22Rv1 (cell line): ENCODE results near the gene LETMD1.
A peak's percentile ranks its signal among the peaks of the same experiment; 100 is the strongest.

Experiments used
- H3K27ac ChIP-seq: fragments of 450-650 bp; 2 replicates; pipeline ENCODE4 v1.5.1; 2017
- CTCF ChIP-seq: fragments of 450-650 bp; IDR thresholded peaks from 2 replicates; pipeline ENCODE4 v1.5.1; 2017; ENCODE audit warnings: mild to moderate bottlenecking
- ZFX ChIP-seq: fragments of 450-650 bp; IDR thresholded peaks from 2 replicates; pipeline ENCODE4 v1.6.1; 2017; ENCODE audit warnings: antibody characterized with exemption, borderline replicate concordance

The LETMD1 gene

GRCh38 chr12:51049525-51049924 is 1.4 kb downstream of the LETMD1 start:
- TF ChIP-seq ZFX: no peak
- TF ChIP-seq CTCF: no peak
- H3K27ac ChIP-seq: no peak overlapping the region

GRCh38 chr12:51051787-51052186 is 3.7 kb downstream of the LETMD1 start:
- H3K27ac ChIP-seq: no peak overlapping the region
- TF ChIP-seq CTCF: no peak
- TF ChIP-seq ZFX: no peak

GRCh38 chr12:51055060-51055459 is 6.9 kb downstream of the LETMD1 start:
- H3K27ac ChIP-seq: no peak overlapping the region
- TF ChIP-seq ZFX (no peak), CTCF (no peak)

- TF ChIP-seq CTCF (no peak), ZFX (no peak)
- 0 out of 2 replicates have a peak overlapping the region, but pooled peaks have one; percentile 5 for H3K27ac ChIP-seq
Measured at GRCh38 chr12:51056242-51056641, 8.1 kb downstream of the LETMD1 start.

- no peak for TF ChIP-seq CTCF
- no peak for TF ChIP-seq ZFX
- H3K27ac ChIP-seq: peak overlapping the region; percentile 53
Measured at GRCh38 chr12:51059086-51059485, 11.0 kb downstream of the LETMD1 start.

- H3K27ac ChIP-seq: peak overlapping the region; percentile 53
- no peak for TF ChIP-seq CTCF
- TF ChIP-seq ZFX: no peak
Measured at GRCh38 chr12:51062631-51063397, 14.7 kb downstream of the LETMD1 start.

- no peak for TF ChIP-seq ZFX
- TF ChIP-seq CTCF: no peak
- peak overlapping the region; percentile 53 for H3K27ac ChIP-seq
Measured at GRCh38 chr12:51065530-51065929, 17.4 kb downstream of the LETMD1 start.
